GM21447 (cell line): ENCODE measurements around the gene CCDC34.

Experiments used
- ATAC-seq: cut with Tn5 transposase; IDR thresholded peaks from one replicate; pipeline ENCODE4 v1.9.1; 2021; ENCODE audit not compliant: unreplicated experiment

Gene CCDC34

GRCh38 chr11:27392278-27393114, 29.5 kb upstream of the CCDC34 start:
- no peak for ATAC-seq

- ATAC-seq = no peak
Observed at GRCh38 chr11:27391331-27392015, 28.5 kb upstream of the CCDC34 start.

GRCh38 chr11:27390318-27391295, 27.6 kb upstream of the CCDC34 start:
- no peak for ATAC-seq

GRCh38 chr11:27388869-27389268, 25.9 kb upstream of the CCDC34 start:
- ATAC-seq = no peak

- ATAC-seq = no peak
Observed at GRCh38 chr11:27388001-27388400, 25.0 kb upstream of the CCDC34 start.

- ATAC-seq = no peak
Observed at GRCh38 chr11:27387362-27387761, 24.3 kb upstream of the CCDC34 start.

- no peak for ATAC-seq
Observed at GRCh38 chr11:27386181-27386845, 23.3 kb upstream of the CCDC34 start.

GRCh38 chr11:27385245-27385644, 22.2 kb upstream of the CCDC34 start:
- ATAC-seq = no peak

GRCh38 chr11:27384227-27384626, 21.2 kb upstream of the CCDC34 start:
- no peak for ATAC-seq

GRCh38 chr11:27383645-27384044, 20.6 kb upstream of the CCDC34 start:
- no peak for ATAC-seq

GRCh38 chr11:27381238-27381666, 18.2 kb upstream of the CCDC34 start:
- no peak for ATAC-seq

- ATAC-seq = no peak
Observed at GRCh38 chr11:27380771-27381170, 17.8 kb upstream of the CCDC34 start.

GRCh38 chr11:27379449-27379848, 16.4 kb upstream of the CCDC34 start:
- ATAC-seq = no peak

GRCh38 chr11:27375370-27375769, 12.4 kb upstream of the CCDC34 start:
- ATAC-seq = no peak

- no peak for ATAC-seq
Observed at GRCh38 chr11:27373856-27374602, 11.0 kb upstream of the CCDC34 start.

GRCh38 chr11:27373392-27373791, 10.4 kb upstream of the CCDC34 start:
- ATAC-seq = no peak

GRCh38 chr11:27372164-27372563, 9.1 kb upstream of the CCDC34 start:
- no peak for ATAC-seq

- no peak for ATAC-seq
Observed at GRCh38 chr11:27371489-27371888, 8.5 kb upstream of the CCDC34 start.

- no peak for ATAC-seq
Observed at GRCh38 chr11:27370374-27370773, 7.4 kb upstream of the CCDC34 start.

GRCh38 chr11:27367881-27368280, 4.9 kb upstream of the CCDC34 start:
- no peak for ATAC-seq
